ENCODE results near the gene PSMD9.

Gene PSMD9

GRCh38 chr12:121930862-121931261 is 42.3 kb downstream of the PSMD9 start:
- Histone ChIP-seq H3K4me3 (ENCODE audit: severe bottlenecking) (no peak overlapping the region), H3K9me3 (ENCODE audit: severe bottlenecking) (no peaks in the 10 kb centered on the region), H3K27ac (ENCODE audit: poor library complexity, severe bottlenecking) (no peak overlapping the region), H3K4me1 (ENCODE audit: insufficient read depth, poor library complexity, severe bottlenecking) (peaks cover 6% of the 10 kb centered on the region), H3K27me3 (ENCODE audit: insufficient read depth, poor library complexity, severe bottlenecking) (no peaks in the 10 kb centered on the region), H3K36me3 (ENCODE audit: low read depth) (no peaks in the 10 kb centered on the region; the same call in 1 of the 2 replicates)
- DNase-seq (ENCODE audit: low spot score) (no peak), ATAC-seq (ENCODE audit: low read depth) (no peak)
- no peak for TF ChIP-seq CTCF (IDR thresholded peaks at IDR 0.05; ENCODE audit: poor library complexity, severe bottlenecking)

DNA sequence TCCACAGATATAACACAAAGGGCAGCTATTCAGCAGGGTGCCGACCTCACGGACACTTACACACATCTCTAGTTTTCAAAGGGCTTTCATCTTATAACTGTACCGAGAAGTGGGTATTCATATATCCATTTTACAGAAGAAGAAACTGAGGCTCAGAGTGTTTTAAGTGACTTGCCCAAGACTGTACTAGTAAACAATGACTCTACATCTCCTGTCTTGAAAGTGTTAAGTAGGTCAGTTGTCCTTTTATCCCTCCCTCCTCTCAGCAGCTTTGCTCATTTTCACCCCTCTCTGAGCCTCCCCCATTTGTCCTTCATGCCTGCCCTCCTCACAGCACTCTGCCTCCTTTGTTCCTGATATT is 43.6 kb downstream of the PSMD9 start:
- no peak for ATAC-seq (ENCODE audit: low read depth)
- no peak for DNase-seq (ENCODE audit: low spot score)
- H3K27ac ChIP-seq (ENCODE audit: poor library complexity, severe bottlenecking) = no peak overlapping the region

DNA sequence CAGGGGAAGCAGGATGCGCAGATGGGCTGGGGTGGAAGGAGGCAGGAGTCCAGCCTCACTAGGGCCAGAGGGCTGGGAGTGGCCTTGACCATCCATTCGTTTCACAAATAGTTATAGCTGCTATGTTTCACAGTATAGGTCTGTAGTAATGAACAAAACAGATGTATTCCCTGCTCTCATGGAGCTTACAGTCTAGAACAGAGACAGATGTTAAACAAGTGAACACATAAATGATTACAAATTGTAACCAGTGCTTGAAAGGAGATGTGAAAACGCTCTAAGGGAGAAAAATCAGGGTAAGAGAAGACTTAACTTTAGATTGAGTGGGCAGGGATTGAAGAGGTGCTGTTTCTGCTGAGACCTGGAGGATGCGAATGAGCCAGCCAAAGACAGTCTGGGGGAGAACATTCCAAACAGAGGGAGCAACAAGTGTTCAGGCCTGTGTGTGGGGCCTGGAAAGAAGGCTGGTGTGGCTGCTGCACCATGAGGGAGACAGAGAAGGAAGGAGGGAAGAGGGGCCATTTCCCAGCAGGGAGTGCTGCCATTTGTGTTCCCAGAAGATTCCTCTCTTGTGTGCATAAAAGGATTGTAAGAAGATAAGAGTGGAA is 44.4 kb downstream of the PSMD9 start:
- Histone ChIP-seq H3K9me3 (ENCODE audit: severe bottlenecking) (no peaks in the 10 kb centered on the region), H3K27ac (ENCODE audit: poor library complexity, severe bottlenecking) (no peak overlapping the region), H3K4me1 (ENCODE audit: insufficient read depth, poor library complexity, severe bottlenecking) (no peaks in the 10 kb centered on the region), H3K36me3 (ENCODE audit: low read depth) (no peaks in the 10 kb centered on the region; the same call in 1 of the 2 replicates), H3K27me3 (ENCODE audit: insufficient read depth, poor library complexity, severe bottlenecking) (no peaks in the 10 kb centered on the region), H3K4me3 (ENCODE audit: severe bottlenecking) (no peak overlapping the region)
- TF ChIP-seq CTCF (IDR thresholded peaks at IDR 0.05; ENCODE audit: poor library complexity, severe bottlenecking) = no peak
- DNase-seq (ENCODE audit: low spot score) (no peak), ATAC-seq (ENCODE audit: low read depth) (no peak)

More for the DNA sequence above, 43.6 kb downstream of the PSMD9 start:
- Histone ChIP-seq H3K36me3 (ENCODE audit: low read depth) (no peaks in the 10 kb centered on the region; the same call in 1 of the 2 replicates), H3K27me3 (ENCODE audit: insufficient read depth, poor library complexity, severe bottlenecking) (no peaks in the 10 kb centered on the region), H3K9me3 (ENCODE audit: severe bottlenecking) (no peaks in the 10 kb centered on the region), H3K4me1 (ENCODE audit: insufficient read depth, poor library complexity, severe bottlenecking) (peaks cover 6% of the 10 kb centered on the region), H3K4me3 (ENCODE audit: severe bottlenecking) (no peak overlapping the region)
- no peak for TF ChIP-seq CTCF (IDR thresholded peaks at IDR 0.05; ENCODE audit: poor library complexity, severe bottlenecking)

DNA sequence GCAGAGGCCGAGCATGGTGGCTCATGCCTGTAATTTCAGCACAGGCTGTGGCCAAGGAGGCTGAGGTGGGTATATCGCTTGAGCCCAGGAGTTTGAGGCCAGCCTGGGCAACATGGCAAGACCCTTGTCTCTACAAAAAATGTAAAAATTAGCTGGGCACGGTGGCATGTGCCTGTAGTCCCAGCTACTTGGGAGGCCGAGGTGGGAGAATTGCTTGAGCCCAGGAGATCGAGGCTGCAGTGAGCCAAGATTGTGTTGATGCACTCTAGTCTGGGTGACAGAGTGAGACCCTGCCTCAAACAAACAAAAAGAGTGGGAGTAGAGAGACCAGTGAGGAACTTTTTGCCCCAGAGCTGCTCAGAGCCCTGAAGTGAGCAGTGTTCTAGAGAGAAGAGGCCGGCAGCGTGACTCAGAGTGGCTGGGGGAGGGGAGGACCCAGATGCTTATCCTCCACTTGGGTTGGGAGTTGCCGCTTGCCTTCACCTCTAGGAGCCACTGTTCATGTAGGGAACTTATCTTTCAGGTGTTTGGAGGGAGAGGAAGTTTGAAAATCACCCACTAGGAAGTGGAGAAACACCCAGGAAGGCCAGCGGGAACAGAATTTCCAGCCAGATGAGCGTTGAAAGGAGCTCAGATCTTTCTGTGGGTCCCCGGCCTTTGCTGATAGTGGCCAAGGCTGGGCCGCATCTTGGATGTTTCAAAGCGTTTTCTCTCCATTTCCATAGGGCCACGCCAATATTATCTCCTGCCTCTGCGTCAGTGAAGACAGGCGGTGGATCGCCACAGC is 45.1 kb downstream of the PSMD9 start:
- no peak overlapping the region for H3K4me3 ChIP-seq (ENCODE audit: severe bottlenecking)
- DNase-seq (ENCODE audit: low spot score) = no peak
- H3K27ac ChIP-seq (ENCODE audit: poor library complexity, severe bottlenecking) = no peak overlapping the region
- no peaks in the 10 kb centered on the region for H3K9me3 ChIP-seq (ENCODE audit: severe bottlenecking)
- H3K4me1 ChIP-seq (ENCODE audit: insufficient read depth, poor library complexity, severe bottlenecking) = no peaks in the 10 kb centered on the region
- no peaks in the 10 kb centered on the region; the same call in 1 of the 2 replicates for H3K36me3 ChIP-seq (ENCODE audit: low read depth)
- ATAC-seq (ENCODE audit: low read depth) = peak; percentile 72
- TF ChIP-seq CTCF (IDR thresholded peaks at IDR 0.05; ENCODE audit: poor library complexity, severe bottlenecking) = no peak
- H3K27me3 ChIP-seq (ENCODE audit: insufficient read depth, poor library complexity, severe bottlenecking) = no peaks in the 10 kb centered on the region

- no peak for DNase-seq (ENCODE audit: low spot score)
- H3K27ac ChIP-seq (ENCODE audit: poor library complexity, severe bottlenecking) = no peak overlapping the region
- no peak for TF ChIP-seq CTCF (IDR thresholded peaks at IDR 0.05; ENCODE audit: poor library complexity, severe bottlenecking)
- H3K4me3 ChIP-seq (ENCODE audit: severe bottlenecking) = no peak overlapping the region
- ATAC-seq (ENCODE audit: low read depth) = no peak
- H3K9me3 ChIP-seq (ENCODE audit: severe bottlenecking) = no peaks in the 10 kb centered on the region
- no peaks in the 10 kb centered on the region for H3K27me3 ChIP-seq (ENCODE audit: insufficient read depth, poor library complexity, severe bottlenecking)
- H3K4me1 ChIP-seq (ENCODE audit: insufficient read depth, poor library complexity, severe bottlenecking) = peaks cover 5% of the 10 kb centered on the region
- no peaks in the 10 kb centered on the region; the same call in 1 of the 2 replicates for H3K36me3 ChIP-seq (ENCODE audit: low read depth)
Measured at GRCh38 chr12:121934309-121934664, 45.7 kb downstream of the PSMD9 start.
